Activated naive CD4-positive, alpha-beta T cell treated with anti-CD3 and anti-CD28 coated beads, Interleukin-2, amount 50 U/mL, for 72 hours (primary cell): Measurements from ENCODE around the gene KRTAP2-2. TPM values are rescaled to one million over a fixed set of nuclear protein-coding genes. Genes with fewer than 3 reads are reported as not detected.
A peak's percentile ranks its signal among the peaks of the same experiment; 100 is the strongest.
"Not testable (repeated sequence)": the region's sequence is repeated elsewhere in the genome, so short reads cannot be mapped to it uniquely, and the experiment has no call there.

Experiments
- ATAC-seq, 2 donors: fragments of 150-1000 bp; cut with Tn5 transposase; 2 replicates each; pipeline ENCODE4 v1.10.0; 2021; ENCODE audit warnings: mild to moderate bottlenecking in 2 of 2, moderate library complexity in 2 of 2
- DNase-seq, 2 donors: peaks; one replicate each; pipeline ENCODE4 v3.0.0; 2021 to 2022; ENCODE audit warnings: low spot score in 2 of 2
- H3K27ac Mint-ChIP-seq, 2 donors: one replicate each; pipeline ENCODE4 v1.8.0; 2022; ENCODE audit warnings: mild to moderate bottlenecking in 2 of 2, mixed read lengths in 2 of 2
- H3K36me3 Mint-ChIP-seq, 2 donors: one replicate each; pipeline ENCODE4 v1.8.0; 2022; ENCODE audit warnings: mixed read lengths in 2 of 2
- H3K9me3 Mint-ChIP-seq, 2 donors: one replicate each; pipeline ENCODE4 v1.8.0; 2022; ENCODE audit warnings: mixed read lengths in 2 of 2
- total RNA-seq, 2 donors: library from RNA; stranded (reverse); gene quantifications; one replicate each; pipeline ENCODE4 v1.2.3, GENCODE V29; 2022

The KRTAP2-2 gene
- total RNA-seq, 2 donors from 2014 or later: not detected

- no peak for ATAC-seq
These were observed 14.0 kb upstream of the KRTAP2-2 start for GRCh38 chr17:41069031-41069430.

GRCh38 chr17:41067281-41067680 lies 12.3 kb upstream of the KRTAP2-2 start:
- no peak for DNase-seq
- H3K9me3 Mint-ChIP-seq: no peaks in the 10 kb centered on the region
- no peak for ATAC-seq
- H3K27ac Mint-ChIP-seq: no peak overlapping the region
- H3K36me3 Mint-ChIP-seq: no peaks in the 10 kb centered on the region

More at GRCh38 chr17:41069031-41069430, 14.0 kb upstream of the KRTAP2-2 start:
- Mint-ChIP-seq H3K9me3 (no peaks in the 10 kb centered on the region), H3K36me3 (no peaks in the 10 kb centered on the region), H3K27ac (no peak overlapping the region)
- DNase-seq: no peak

GRCh38 chr17:41065829-41066624 lies 11.0 kb upstream of the KRTAP2-2 start, which contains the start of gene KRTAP2-4:
KRTAP2-4 (minus strand) TSS chr17:41065879; CDS start chr17:41065845, 34 bp downstream.
- no peak within 1 kb of the TSS for H3K27ac Mint-ChIP-seq
- H3K9me3 Mint-ChIP-seq: no peaks in the 10 kb centered on the region
- no peak for DNase-seq
- no peaks in the 10 kb centered on the region for H3K36me3 Mint-ChIP-seq
- peak in 1 of 2 donors; percentile 72 for ATAC-seq

GRCh38 chr17:41065016-41065689 lies 10.1 kb upstream of the KRTAP2-2 start:
- DNase-seq, H3K9me3 Mint-ChIP-seq, H3K27ac Mint-ChIP-seq, ATAC-seq, H3K36me3 Mint-ChIP-seq: not testable (repeated sequence)

- H3K9me3 Mint-ChIP-seq: no peaks in the 10 kb centered on the region
- ATAC-seq (no peak), DNase-seq (no peak)
- H3K36me3 Mint-ChIP-seq: no peaks in the 10 kb centered on the region
- no peak overlapping the region for H3K27ac Mint-ChIP-seq
These were observed 9.3 kb upstream of the KRTAP2-2 start for GRCh38 chr17:41064301-41064700.

GRCh38 chr17:41063449-41063848 lies 8.4 kb upstream of the KRTAP2-2 start:
- ATAC-seq: no peak
- Mint-ChIP-seq H3K9me3 (no peaks in the 10 kb centered on the region), H3K36me3 (no peaks in the 10 kb centered on the region), H3K27ac (no peak overlapping the region)
- DNase-seq: no peak

GRCh38 chr17:41061964-41062363 lies 6.9 kb upstream of the KRTAP2-2 start:
- peaks cover 3 to 5% of the 10 kb centered on the region in 2 donors for H3K9me3 Mint-ChIP-seq
- peaks cover 0 to 4% of the 10 kb centered on the region in 2 donors for H3K36me3 Mint-ChIP-seq
- ATAC-seq: no peak
- no peak overlapping the region for H3K27ac Mint-ChIP-seq
- DNase-seq: no peak

- Mint-ChIP-seq H3K36me3 (peaks cover 0 to 4% of the 10 kb centered on the region in 2 donors), H3K9me3 (peaks cover 3 to 5% of the 10 kb centered on the region in 2 donors), H3K27ac (no peak within 1 kb of the TSS)
- no peak for ATAC-seq
- no peak for DNase-seq
These were observed 5.1 kb upstream of the KRTAP2-2 start, which contains the start of gene KRTAP2-3 for GRCh38 chr17:41060052-41060604. KRTAP2-3 (minus strand) TSS chr17:41060114; CDS start chr17:41060050, 64 bp downstream.

- H3K36me3 Mint-ChIP-seq, ATAC-seq, H3K27ac Mint-ChIP-seq, H3K9me3 Mint-ChIP-seq, DNase-seq: not testable (repeated sequence)
These were observed 4.4 kb upstream of the KRTAP2-2 start for GRCh38 chr17:41059276-41060051.

- peaks cover 0 to 4% of the 10 kb centered on the region in 2 donors for H3K36me3 Mint-ChIP-seq
- ATAC-seq: no peak
These were observed 3.7 kb upstream of the KRTAP2-2 start for GRCh38 chr17:41058741-41059140.

GRCh38 chr17:41057547-41057946 lies 2.5 kb upstream of the KRTAP2-2 start:
- ATAC-seq: no peak
- no peak overlapping the region for H3K27ac Mint-ChIP-seq
- H3K36me3 Mint-ChIP-seq: peaks cover 0 to 4% of the 10 kb centered on the region in 2 donors
- H3K9me3 Mint-ChIP-seq: peaks cover 3 to 8% of the 10 kb centered on the region in 2 donors
- DNase-seq: no peak

More at GRCh38 chr17:41058741-41059140, 3.7 kb upstream of the KRTAP2-2 start:
- peaks cover 3 to 5% of the 10 kb centered on the region in 2 donors for H3K9me3 Mint-ChIP-seq
- H3K27ac Mint-ChIP-seq: no peak overlapping the region
- no peak for DNase-seq

GRCh38 chr17:41054556-41054955 lies 474 bp downstream of the KRTAP2-2 start:
- not testable (repeated sequence) for H3K36me3 Mint-ChIP-seq, H3K9me3 Mint-ChIP-seq, DNase-seq, H3K27ac Mint-ChIP-seq, ATAC-seq

GRCh38 chr17:41054025-41054424 lies 1.0 kb downstream of the KRTAP2-2 start:
- Mint-ChIP-seq H3K36me3 (peaks cover 0 to 4% of the 10 kb centered on the region in 2 donors), H3K27ac (no peak overlapping the region), H3K9me3 (peaks cover 3 to 8% of the 10 kb centered on the region in 2 donors)
- no peak for DNase-seq
- no peak for ATAC-seq

- Mint-ChIP-seq H3K9me3 (peaks cover 1 to 6% of the 10 kb centered on the region in 2 donors), H3K36me3 (peaks cover 0 to 2% of the 10 kb centered on the region in 2 donors), H3K27ac (no peak overlapping the region)
- DNase-seq (no peak), ATAC-seq (no peak)
These were observed 2.5 kb downstream of the KRTAP2-2 start for GRCh38 chr17:41052566-41052965.

GRCh38 chr17:41049110-41049509 lies 5.9 kb downstream of the KRTAP2-2 start:
- Mint-ChIP-seq H3K36me3 (no peaks in the 10 kb centered on the region), H3K9me3 (peaks cover 1 to 3% of the 10 kb centered on the region in 2 donors), H3K27ac (no peak overlapping the region)
- DNase-seq (no peak), ATAC-seq (no peak)

- no peaks in the 10 kb centered on the region for H3K36me3 Mint-ChIP-seq
- H3K27ac Mint-ChIP-seq: no peak overlapping the region
- ATAC-seq (no peak), DNase-seq (no peak)
- H3K9me3 Mint-ChIP-seq: peaks cover 2 to 8% of the 10 kb centered on the region in 2 donors
These were observed 6.6 kb downstream of the KRTAP2-2 start for GRCh38 chr17:41048441-41048840.
